ENCODE results near the gene POMGNT2. TPM values are rescaled to one million over a fixed set of nuclear protein-coding genes. Genes with fewer than 3 reads are reported as not detected.

The POMGNT2 gene
- polyA plus RNA-seq, 1 donor (not counting 4 experiments of a cell fraction or from before 2014, with no cell fraction given): 6.0 TPM

- no peaks in the 10 kb centered on the region for H3K79me2 ChIP-seq (ENCODE audit: control insufficient read depth, insufficient read depth, low read length)
- no peaks in the 10 kb centered on the region for H3K9me1 ChIP-seq (ENCODE audit: control insufficient read depth, extremely low read depth, insufficient read depth, low read length)
- H2AFZ ChIP-seq (ENCODE audit: control insufficient read depth, low read length): no peak overlapping the region
- H3K9me3 ChIP-seq (ENCODE audit: control insufficient read depth, low read depth, low read length): no peaks in the 10 kb centered on the region
- DNase-seq (ENCODE audit: low read depth, low spot score) (no peak), FAIRE-seq (no peak)
- no peak overlapping the region for H3K4me2 ChIP-seq (ENCODE audit: control insufficient read depth, extremely low read depth, insufficient read depth, low read depth, low read length)
- H3K4me3 ChIP-seq (ENCODE audit: control insufficient read depth in 2 of 3, extremely low read depth in 1 of 3, insufficient read depth in 2 of 3, low read depth in 1 of 3, low read length in 3 of 3): no peak overlapping the region
- H3K36me3 ChIP-seq (ENCODE audit: control insufficient read depth in 2 of 2, extremely low read depth in 1 of 2, insufficient read depth in 2 of 2, low read length in 2 of 2): no peaks in the 10 kb centered on the region
- H3K4me1 ChIP-seq (ENCODE audit: control insufficient read depth, extremely low read depth, insufficient read depth, low read length): no peaks in the 10 kb centered on the region
- no peak overlapping the region for H3K9ac ChIP-seq (ENCODE audit: control insufficient read depth, extremely low read depth, insufficient read depth, low read length)
- H4K20me1 ChIP-seq (ENCODE audit: control insufficient read depth, extremely low read depth, insufficient read depth, low read length): no peaks in the 10 kb centered on the region
- TF ChIP-seq EZH2 (IDR thresholded peaks at IDR 0.05; ENCODE audit: low read length) (no peak), CTCF (optimal IDR thresholded peaks at IDR 0.05 in 1 of 3, IDR thresholded peaks at IDR 0.05 in 1 of 3, conservative IDR thresholded peaks at IDR 0.05 in 1 of 3; ENCODE audit: extremely low read depth in 1 of 3, insufficient read depth in 2 of 3, low read length in 3 of 3) (no peak)
- H3K27ac ChIP-seq (ENCODE audit: control insufficient read depth, insufficient read depth, low read length): no peak overlapping the region
- dilution Hi-C loops (cut with MboI; ENCODE audit: extremely low pct_ligation_motif_present, low sequenced_read_pairs): no loop called here
- H3K27me3 ChIP-seq (ENCODE audit: control insufficient read depth, extremely low read depth, insufficient read depth, low read length): no peaks in the 10 kb centered on the region
Measured at GRCh38 chr3:43138488-43139231, 32.8 kb upstream of the POMGNT2 start.

GRCh38 chr3:43132870-43133636, 27.2 kb upstream of the POMGNT2 start:
- Histone ChIP-seq H3K9me3 (ENCODE audit: control insufficient read depth, low read depth, low read length) (no peaks in the 10 kb centered on the region), H3K9ac (ENCODE audit: control insufficient read depth, extremely low read depth, insufficient read depth, low read length) (no peak overlapping the region), H3K9me1 (ENCODE audit: control insufficient read depth, extremely low read depth, insufficient read depth, low read length) (no peaks in the 10 kb centered on the region), H3K27ac (ENCODE audit: control insufficient read depth, insufficient read depth, low read length) (no peak overlapping the region), H3K4me2 (ENCODE audit: control insufficient read depth, extremely low read depth, insufficient read depth, low read depth, low read length) (no peak overlapping the region), H3K79me2 (ENCODE audit: control insufficient read depth, insufficient read depth, low read length) (no peaks in the 10 kb centered on the region), H4K20me1 (ENCODE audit: control insufficient read depth, extremely low read depth, insufficient read depth, low read length) (no peaks in the 10 kb centered on the region), H2AFZ (ENCODE audit: control insufficient read depth, low read length) (no peak overlapping the region), H3K36me3 (ENCODE audit: control insufficient read depth in 2 of 2, extremely low read depth in 1 of 2, insufficient read depth in 2 of 2, low read length in 2 of 2) (no peaks in the 10 kb centered on the region), H3K4me1 (ENCODE audit: control insufficient read depth, extremely low read depth, insufficient read depth, low read length) (no peaks in the 10 kb centered on the region), H3K27me3 (ENCODE audit: control insufficient read depth, extremely low read depth, insufficient read depth, low read length) (peaks cover 5% of the 10 kb centered on the region), H3K4me3 (ENCODE audit: control insufficient read depth in 2 of 3, extremely low read depth in 1 of 3, insufficient read depth in 2 of 3, low read depth in 1 of 3, low read length in 3 of 3) (no peak overlapping the region)
- dilution Hi-C loops (cut with MboI; ENCODE audit: extremely low pct_ligation_motif_present, low sequenced_read_pairs): no loop called here
- no peak for TF ChIP-seq CTCF (optimal IDR thresholded peaks at IDR 0.05 in 1 of 3, IDR thresholded peaks at IDR 0.05 in 1 of 3, conservative IDR thresholded peaks at IDR 0.05 in 1 of 3; ENCODE audit: extremely low read depth in 1 of 3, insufficient read depth in 2 of 3, low read length in 3 of 3)
- TF ChIP-seq EZH2 (IDR thresholded peaks at IDR 0.05; ENCODE audit: low read length): no peak
- no peak for DNase-seq (ENCODE audit: low read depth, low spot score)
- FAIRE-seq: no peak
